Posterior vena cava (tissue), 2 donors: ENCODE data around the gene EXOC3. TPM values are rescaled to one million over a fixed set of nuclear protein-coding genes. Genes with fewer than 3 reads are reported as not detected.
A peak's percentile ranks its signal among the peaks of the same experiment; 100 is the strongest.
"Not testable (repeated sequence)": the region's sequence is repeated elsewhere in the genome, so short reads cannot be mapped to it uniquely, and the experiment has no call there.

ENCODE experiments used
- DNase-seq: peaks from one replicate; pipeline ENCODE4 v3.0.0-alpha.2; 2020; ENCODE audit warnings: low spot score
- intact Hi-C, 2 donors: fragments of 100-400 bp; cut with DNase I; formaldehyde crosslinking; loops; one replicate each; pipeline versions ENCODE4 v1.14.1 to v1.14.2; 2022 to 2023
- long read RNA-seq, 2 donors: library from polyadenylated mRNA; unstranded; transcript quantifications; one replicate each; pipeline ENCODE4 v2.0.0, GENCODE V29; 2020 to 2021
- total RNA-seq, 2 donors: library from RNA; stranded (reverse); fragmentation: NEBNext Ultra II Directional; extraction: Animal tissue kit (Norgen Biotek cat#: 25700); gene quantifications; one replicate each; pipeline ENCODE4 v1.2.1, GENCODE V29; 2021
- donor health status: DM: yes; HTN: yes; CAD: no.
- donor health status: DM: yes; HTN: yes; CAD: no.

Gene EXOC3
- total RNA-seq, result 10 to 100 TPM; 52.6 to 54.2 TPM
- long read RNA-seq, donor 1, transcript EXOC3-209 (13 exons, 2,825 nt), result major isoform, 7 of 20 reads
- long read RNA-seq, donor 1, partial matches to known transcripts, result 9 of 20 reads
- long read RNA-seq, donor 1, other reads (novel, unspliced or antisense), result 4 of 20 reads
- long read RNA-seq, donor 2, transcript EXOC3-209 (13 exons, 2,825 nt), result major isoform, 14 of 32 reads
- long read RNA-seq, donor 2, transcript EXOC3-201 (12 exons, 2,682 nt), result minor isoform, 5 of 32 reads
- long read RNA-seq, donor 2, partial matches to known transcripts, result 9 of 32 reads
- long read RNA-seq, donor 2, other reads (novel, unspliced or antisense), result 4 of 32 reads

DNA sequence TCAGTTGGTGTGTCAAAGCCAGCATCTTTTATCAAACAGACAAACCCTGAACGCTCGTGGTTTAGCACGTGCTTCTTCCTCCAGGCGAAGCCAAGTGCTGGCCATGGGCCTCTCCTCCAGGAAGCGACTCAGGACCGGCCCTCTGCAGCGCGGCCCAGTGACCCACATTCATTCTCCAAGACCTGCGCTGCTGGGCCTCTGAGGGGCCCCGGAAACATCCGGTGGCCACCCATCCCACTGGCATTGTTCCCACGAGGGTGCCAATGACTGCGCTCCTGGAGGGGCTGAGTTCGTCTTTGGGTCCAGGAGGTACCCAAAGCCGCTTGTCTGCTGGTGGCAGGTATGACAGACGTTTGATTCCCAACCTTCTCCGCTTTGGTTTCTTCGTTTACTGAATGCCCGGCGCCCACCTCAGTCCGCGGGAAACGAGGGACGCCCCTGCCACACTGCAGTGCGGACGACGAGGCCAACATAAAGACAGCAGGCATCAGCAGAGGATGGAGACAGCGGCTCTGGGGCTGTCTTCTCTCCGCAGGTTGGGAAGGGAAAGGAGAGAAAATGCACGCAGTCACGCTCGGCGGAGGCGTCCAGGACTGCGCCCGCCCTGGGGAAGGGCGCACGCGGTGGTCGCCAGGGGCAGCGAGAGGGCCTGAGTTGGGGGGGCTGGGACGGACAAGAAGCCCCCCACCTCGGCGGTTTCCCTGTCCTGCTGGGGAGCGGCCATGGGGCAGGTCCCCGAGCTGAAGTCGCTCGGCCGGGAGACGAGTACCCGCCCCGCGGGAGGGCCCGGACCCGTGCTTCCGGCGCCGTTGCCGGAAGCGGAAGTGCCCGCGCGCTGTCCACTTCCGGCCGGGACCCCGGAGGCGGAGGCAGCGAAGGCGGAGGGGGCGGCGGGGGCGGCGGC is at the start of gene EXOC3:
Gene EXOC3, plus strand, starts transcription at position 842 of the 904 bp plus-strand sequence. CDS start 3,030 bp downstream, outside the sequence.
- intact Hi-C loops, result no loop called here
- peak; percentile 90 for DNase-seq

DNA sequence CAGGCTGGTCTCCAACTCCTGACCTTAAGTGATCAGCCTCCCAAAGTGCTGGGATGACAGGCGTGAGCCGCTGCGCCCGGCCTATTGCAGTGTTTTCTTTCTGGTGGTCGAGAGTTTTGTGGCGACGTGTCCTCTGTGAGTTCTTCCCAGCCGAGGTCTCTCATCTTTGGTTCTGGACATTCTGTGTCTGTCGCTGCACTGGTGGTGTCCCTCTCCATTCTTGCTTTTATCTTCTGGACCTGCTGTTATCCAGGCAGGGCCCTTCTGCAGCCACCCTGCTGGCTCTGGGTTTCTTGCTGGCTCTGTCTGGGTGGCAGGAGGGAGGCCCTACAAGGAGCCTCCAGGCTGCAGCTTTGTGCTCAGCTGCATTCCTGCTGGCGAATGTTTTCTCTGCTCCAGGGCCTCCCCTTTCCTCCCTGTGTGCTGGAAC is 49.1 kb upstream of the EXOC3 start:
- intact Hi-C loops, result no loop called here
- DNase-seq, result peak; percentile 35

- peak; percentile 80 for DNase-seq
- intact Hi-C loops, result no loop called here
These were observed 48.3 kb upstream of the EXOC3 start for GRCh38 chr5:394671-395155.

DNA sequence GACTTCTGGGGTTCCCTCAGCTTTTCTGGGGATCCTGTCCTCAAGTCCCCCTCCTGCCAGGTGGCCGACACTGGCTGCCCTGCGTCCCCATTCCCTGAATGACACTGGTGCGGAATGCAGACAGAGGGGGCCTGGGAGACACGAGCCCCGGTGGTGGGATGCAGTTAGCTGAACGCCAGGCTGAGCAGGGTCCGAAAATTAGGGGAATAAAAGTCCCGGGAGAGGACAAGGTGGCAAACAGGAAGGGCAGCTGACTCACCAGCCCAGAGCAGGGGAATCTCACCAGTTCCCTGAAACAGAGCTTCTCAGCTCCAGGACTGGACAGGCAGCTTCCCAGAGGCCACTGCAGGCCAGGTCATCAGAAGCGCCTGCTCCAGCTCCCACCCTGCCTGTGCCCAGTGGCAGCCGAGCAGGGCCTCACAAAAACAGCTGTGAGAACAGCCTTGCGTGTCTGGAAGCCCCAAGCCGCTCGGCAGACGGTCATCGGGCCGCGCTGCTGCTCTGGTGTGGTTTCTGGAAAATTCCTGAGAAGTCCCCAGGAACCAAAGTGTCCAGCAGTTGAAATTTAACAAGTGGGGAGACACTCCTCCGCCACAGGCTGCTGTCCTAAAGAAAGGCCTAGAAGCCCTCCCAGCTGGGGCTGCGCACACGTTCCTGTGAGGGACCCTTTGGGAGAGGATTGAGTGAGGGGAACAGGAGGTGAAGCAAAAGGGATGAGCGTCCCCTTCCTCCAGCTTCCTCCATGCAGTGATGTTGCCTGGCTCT is 47.6 kb upstream of the EXOC3 start:
- peak; percentile 74 for DNase-seq
- intact Hi-C loops, result no loop called here

DNA sequence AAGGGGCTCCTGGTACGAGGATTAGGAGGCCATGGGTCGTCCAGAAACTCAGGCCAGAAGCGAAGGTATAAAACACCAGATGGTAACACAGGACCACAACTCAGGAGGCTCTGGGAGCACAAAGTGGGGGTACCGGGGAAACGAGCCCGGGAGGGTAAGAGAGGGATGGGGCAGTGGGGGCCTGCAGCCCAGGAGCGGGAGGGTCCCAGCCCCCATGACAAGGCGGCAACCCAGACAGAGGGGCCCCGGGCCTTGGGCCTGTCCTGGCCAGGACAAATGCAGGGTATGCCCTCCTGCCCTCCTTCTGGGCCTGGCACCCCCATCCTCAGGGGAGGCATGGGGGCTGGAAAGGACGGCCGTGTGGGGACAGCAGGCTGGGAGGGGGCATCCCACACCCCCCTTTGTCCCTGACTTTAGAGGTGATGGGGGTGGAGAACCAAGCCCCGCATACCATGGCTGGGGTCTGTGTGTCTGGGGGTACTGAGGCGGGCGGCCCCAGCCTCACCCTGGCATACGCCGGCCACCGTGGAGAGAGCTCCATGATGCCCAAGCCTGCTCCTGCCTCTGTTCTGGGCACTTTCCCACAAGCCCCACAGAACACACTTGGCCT is 47.0 kb upstream of the EXOC3 start:
- intact Hi-C loops, result no loop called here
- peak; percentile 73 for DNase-seq

- intact Hi-C loops, result no loop called here
- DNase-seq, result peak; percentile 62
These were observed 46.4 kb upstream of the EXOC3 start for GRCh38 chr5:396531-396961.

- DNase-seq, intact Hi-C loops: not testable (repeated sequence)
These were observed 44.9 kb upstream of the EXOC3 start for GRCh38 chr5:398141-398474.

DNA sequence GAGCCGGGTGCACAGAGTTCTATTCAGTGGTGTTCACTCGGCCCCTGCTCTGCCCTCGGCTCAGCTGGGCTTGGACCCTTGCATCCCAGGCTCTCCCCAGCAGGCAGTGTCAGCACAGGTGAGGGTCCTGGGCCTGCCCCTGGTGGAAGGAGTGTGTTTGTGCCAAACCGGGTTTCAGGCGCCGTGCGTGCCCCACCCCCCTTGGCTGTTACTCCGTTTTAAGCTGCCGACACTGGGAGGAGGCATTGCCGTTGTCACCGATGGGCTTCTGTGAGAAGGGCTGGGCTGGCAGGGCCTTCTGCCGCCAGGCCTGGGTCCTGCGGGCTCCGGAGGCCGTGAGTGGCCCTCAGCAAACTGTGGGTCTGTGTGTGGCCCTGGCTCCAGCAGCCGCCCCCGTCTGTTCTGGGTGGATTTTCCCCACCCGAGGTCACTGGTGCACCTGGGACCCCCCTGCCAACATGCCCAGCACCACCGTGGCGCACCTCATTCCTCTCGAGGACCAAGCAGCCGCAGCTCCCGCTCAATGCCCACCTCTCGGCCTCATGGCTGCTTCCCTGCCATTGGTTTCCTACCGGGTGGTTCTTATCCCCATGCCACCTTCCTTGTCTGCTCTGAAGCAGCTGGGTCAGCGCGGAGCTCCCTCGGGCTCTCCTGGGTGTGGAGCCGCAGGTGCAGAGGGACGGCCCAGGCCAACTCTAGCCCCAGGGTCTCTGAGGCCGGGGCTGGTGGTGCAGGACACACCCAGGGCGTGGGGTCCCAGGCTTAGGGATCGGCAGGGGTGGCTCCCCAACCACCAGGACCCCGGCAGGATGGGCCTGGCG is 44.3 kb upstream of the EXOC3 start:
- DNase-seq, result peak; percentile 81
- intact Hi-C loops, result no loop called here

GRCh38 chr5:399296-400281 is 43.4 kb upstream of the EXOC3 start:
- peak; percentile 96 for DNase-seq
- intact Hi-C loops, result no loop called here

DNA sequence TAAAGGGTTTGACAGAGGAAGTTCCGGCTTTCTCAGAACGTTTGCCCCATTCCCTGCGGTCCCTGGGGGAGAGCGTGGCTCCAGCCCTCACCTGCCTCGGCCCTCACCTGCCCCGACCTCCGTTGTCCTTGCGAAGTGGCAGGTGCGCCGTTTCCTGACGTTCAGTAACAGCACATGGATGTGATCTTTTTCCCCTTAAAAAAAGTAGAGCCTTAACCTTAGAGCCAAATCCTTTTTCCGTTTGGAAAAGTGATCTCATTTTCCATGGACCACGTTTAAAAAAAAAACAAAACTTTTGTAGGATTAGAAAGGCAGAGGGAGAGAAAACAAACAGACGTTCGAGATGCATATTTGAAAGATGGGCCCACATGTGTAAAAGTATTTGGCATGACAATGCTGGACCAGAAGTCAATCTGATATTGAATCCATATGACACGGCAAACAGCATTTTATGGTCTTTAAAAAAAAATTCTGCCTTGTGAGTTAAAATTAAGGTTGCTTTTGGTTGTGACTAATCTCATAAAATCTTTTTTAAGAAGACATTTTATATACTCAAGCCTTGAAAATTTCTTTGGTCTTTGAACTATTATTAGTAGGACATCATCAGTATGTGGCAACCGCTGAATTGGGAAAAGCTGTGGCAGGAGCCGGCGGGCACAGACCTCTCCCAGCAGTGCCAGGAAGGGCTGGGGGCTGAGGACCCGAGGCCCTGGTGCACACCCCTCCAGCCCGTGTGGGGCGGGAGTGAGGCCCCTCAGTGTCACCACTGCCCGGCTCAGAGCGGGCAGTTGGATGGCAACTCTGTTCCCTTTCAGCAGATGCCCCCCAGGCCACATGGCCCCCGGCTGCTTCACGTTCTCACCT is 42.5 kb upstream of the EXOC3 start:
- DNase-seq, result peak; percentile 67
- intact Hi-C loops, result no loop called here

GRCh38 chr5:401146-402034 is 41.6 kb upstream of the EXOC3 start:
- intact Hi-C loops, result no loop called here
- DNase-seq, result peak; percentile 66

- intact Hi-C loops, result not testable (repeated sequence)
- peak; percentile 37 for DNase-seq
These were observed 40.8 kb upstream of the EXOC3 start for GRCh38 chr5:402219-402614.

DNA sequence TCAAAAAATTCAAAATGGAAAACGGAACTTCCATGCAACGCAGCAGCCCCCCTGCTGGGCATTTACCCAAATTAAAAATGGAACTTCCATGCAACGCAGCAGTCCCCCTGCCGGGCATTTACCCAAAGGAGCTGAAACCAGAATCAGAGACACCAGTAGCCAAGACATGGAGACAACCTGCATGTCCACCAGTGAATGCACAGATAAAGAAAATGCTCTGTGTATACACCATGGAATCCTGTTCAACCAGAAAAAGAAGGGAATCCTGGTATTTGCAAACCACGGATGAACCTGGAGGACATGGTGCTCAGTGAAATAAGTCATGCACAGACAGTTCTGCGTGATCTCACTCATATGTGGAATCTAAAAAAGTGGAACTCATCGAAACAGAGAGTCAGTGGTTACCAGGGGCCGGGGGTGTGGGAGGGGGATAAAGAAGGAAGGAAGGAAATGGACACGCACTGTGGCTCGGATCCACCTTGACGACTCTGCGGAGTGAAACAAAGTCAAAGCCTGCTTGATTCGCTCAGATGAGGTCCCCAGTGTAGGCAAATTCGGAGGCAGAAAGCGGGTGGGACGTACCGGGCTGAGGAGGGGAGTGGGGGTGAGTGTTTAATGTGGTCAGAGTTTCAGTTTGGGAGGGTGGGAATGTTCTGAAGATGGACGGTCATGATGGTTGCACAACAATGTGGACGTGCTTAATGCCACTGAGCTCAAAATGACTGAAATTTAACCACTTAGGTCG is 40.2 kb upstream of the EXOC3 start:
- intact Hi-C loops, result no loop called here
- peak; percentile 56 for DNase-seq

GRCh38 chr5:403995-404394 is 39.0 kb upstream of the EXOC3 start:
- DNase-seq, result peak; percentile 28
- intact Hi-C loops, result no loop called here
